Measurements from ENCODE around the gene SMARCB1.

DNA sequence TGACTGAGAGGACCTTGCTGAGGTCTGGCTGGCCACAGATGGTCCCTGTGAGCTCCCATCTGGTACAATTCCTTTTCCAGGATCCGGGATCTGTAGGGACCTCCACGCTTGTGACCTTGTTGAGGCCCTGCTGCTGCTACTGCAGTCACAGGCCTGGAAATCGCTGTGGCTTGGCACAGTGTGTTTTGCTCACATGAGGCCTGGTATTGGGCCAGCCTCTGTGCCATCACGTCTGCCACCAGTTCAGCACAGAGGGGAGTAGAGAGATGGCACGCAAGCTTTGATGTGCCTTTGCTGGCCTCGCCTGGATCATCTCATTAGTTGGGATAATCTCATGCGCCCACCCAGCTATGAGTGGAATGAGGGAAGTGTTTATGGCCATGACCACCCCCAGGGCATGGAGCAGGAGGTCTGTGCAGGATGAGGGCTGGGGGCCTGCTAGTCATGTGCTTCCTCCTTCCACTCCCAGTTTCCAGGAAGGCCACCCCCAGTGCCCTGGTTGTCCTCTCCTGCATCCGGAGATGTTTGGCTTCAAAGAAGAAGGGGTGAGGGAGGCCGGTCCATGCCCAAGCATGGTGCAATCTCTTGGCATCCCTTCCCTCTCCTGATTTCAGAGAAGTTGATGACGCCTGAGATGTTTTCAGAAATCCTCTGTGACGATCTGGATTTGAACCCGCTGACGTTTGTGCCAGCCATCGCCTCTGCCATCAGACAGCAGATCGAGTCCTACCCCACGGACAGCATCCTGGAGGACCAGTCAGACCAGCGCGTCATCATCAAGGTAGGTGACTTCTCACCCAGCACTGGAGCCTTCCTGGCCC, 29.6 kb downstream of the SMARCB1 start:
- TF ChIP-seq, protein P1, sequence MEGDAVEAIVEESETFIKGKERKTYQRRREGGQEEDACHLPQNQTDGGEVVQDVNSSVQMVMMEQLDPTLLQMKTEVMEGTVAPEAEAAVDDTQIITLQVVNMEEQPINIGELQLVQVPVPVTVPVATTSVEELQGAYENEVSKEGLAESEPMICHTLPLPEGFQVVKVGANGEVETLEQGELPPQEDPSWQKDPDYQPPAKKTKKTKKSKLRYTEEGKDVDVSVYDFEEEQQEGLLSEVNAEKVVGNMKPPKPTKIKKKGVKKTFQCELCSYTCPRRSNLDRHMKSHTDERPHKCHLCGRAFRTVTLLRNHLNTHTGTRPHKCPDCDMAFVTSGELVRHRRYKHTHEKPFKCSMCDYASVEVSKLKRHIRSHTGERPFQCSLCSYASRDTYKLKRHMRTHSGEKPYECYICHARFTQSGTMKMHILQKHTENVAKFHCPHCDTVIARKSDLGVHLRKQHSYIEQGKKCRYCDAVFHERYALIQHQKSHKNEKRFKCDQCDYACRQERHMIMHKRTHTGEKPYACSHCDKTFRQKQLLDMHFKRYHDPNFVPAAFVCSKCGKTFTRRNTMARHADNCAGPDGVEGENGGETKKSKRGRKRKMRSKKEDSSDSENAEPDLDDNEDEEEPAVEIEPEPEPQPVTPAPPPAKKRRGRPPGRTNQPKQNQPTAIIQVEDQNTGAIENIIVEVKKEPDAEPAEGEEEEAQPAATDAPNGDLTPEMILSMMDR (IDR thresholded peaks at IDR 0.05): no peak
- no peak for TF ChIP-seq EP300 (IDR thresholded peaks at IDR 0.05)
